Neural crest cell (in vitro differentiated cells): Measurements from ENCODE around the gene HSBP1. TPM values are rescaled to one million over a fixed set of nuclear protein-coding genes. Genes with fewer than 3 reads are reported as not detected.

Source experiments
- DNase-seq: peaks from one replicate; pipeline ENCODE4 v3.0.0; 2021; ENCODE audit warnings: low read depth, mixed read lengths, low spot score
- H3K27ac Mint-ChIP-seq: one replicate; pipeline ENCODE4 v1.8.0; 2021; ENCODE audit warnings: mild to moderate bottlenecking, mixed read lengths; ENCODE audit not compliant: unreplicated experiment
- H3K27me3 Mint-ChIP-seq: 2 replicates; pipeline ENCODE4 v1.8.0; 2021; ENCODE audit warnings: low read depth, mild to moderate bottlenecking, mixed read lengths
- H3K36me3 Mint-ChIP-seq: 2 replicates; pipeline ENCODE4 v1.8.0; 2021; ENCODE audit warnings: low read depth, mild to moderate bottlenecking, mixed read lengths
- H3K4me1 Mint-ChIP-seq: 2 replicates; pipeline ENCODE4 v1.8.0; 2021; ENCODE audit warnings: mixed read lengths
- H3K4me3 Mint-ChIP-seq: one replicate; pipeline ENCODE4 v1.8.0; 2021; ENCODE audit warnings: mild to moderate bottlenecking, mixed read lengths
- H3K9me3 Mint-ChIP-seq: 2 replicates; pipeline ENCODE4 v1.8.0; 2021; ENCODE audit warnings: mixed read lengths
- total RNA-seq: library from RNA; stranded (reverse); gene quantifications from 2 replicates; pipeline ENCODE4 v1.2.1, GENCODE V29; 2021
- TF ChIP-seq, protein P1 (sequence below): fragments of 200-600 bp; sonication (generic); conservative IDR thresholded peaks from 2 replicates; pipeline ENCODE4 v1.5.0; 2021; ENCODE audit warnings: antibody characterized with exemption, mild to moderate bottlenecking

HSBP1 gene
- total RNA-seq, 1 donor from 2014 or later, result 237 TPM

DNA sequence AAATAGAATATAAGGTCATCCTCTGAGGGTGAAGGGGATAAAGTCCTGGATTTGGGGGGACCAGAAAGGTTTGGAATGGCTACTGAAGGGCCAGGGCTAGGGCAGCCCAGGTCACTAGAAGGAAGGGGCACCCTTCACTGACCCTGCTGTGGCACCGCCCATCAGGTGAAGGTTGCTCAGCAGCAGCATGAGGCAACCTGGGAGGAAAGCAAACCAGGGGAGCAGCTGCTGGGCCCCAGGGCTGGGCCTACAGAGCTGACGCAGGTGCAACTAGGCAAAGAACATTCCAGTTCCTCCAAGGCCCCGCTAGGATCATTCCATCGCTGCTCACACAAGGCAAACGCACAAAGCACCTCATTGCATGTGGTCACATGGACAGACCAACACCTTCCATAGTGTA lies 3.4 kb upstream of the HSBP1 start:
- Mint-ChIP-seq H3K4me3 (peak overlapping the region; percentile 38), H3K36me3 (peaks cover 4% of the 10 kb centered on the region), H3K9me3 (peaks cover 4% of the 10 kb centered on the region), H3K27me3 (peaks cover 19% of the 10 kb centered on the region), H3K27ac (no peak overlapping the region), H3K4me1 (peaks cover 23% of the 10 kb centered on the region)
- TF ChIP-seq, protein P1, sequence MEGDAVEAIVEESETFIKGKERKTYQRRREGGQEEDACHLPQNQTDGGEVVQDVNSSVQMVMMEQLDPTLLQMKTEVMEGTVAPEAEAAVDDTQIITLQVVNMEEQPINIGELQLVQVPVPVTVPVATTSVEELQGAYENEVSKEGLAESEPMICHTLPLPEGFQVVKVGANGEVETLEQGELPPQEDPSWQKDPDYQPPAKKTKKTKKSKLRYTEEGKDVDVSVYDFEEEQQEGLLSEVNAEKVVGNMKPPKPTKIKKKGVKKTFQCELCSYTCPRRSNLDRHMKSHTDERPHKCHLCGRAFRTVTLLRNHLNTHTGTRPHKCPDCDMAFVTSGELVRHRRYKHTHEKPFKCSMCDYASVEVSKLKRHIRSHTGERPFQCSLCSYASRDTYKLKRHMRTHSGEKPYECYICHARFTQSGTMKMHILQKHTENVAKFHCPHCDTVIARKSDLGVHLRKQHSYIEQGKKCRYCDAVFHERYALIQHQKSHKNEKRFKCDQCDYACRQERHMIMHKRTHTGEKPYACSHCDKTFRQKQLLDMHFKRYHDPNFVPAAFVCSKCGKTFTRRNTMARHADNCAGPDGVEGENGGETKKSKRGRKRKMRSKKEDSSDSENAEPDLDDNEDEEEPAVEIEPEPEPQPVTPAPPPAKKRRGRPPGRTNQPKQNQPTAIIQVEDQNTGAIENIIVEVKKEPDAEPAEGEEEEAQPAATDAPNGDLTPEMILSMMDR, result no peak
- DNase-seq, result no peak

- TF ChIP-seq, protein P1, result no peak
- Mint-ChIP-seq H3K4me3 (peak overlapping the region; percentile 36), H3K36me3 (peaks cover 7% of the 10 kb centered on the region), H3K27ac (no peak overlapping the region), H3K9me3 (peaks cover 4% of the 10 kb centered on the region), H3K27me3 (peaks cover 13% of the 10 kb centered on the region), H3K4me1 (peaks cover 28% of the 10 kb centered on the region)
- DNase-seq, result no peak
These were observed 1.7 kb upstream of the HSBP1 start for GRCh38 chr16:83806036-83806435.

DNA sequence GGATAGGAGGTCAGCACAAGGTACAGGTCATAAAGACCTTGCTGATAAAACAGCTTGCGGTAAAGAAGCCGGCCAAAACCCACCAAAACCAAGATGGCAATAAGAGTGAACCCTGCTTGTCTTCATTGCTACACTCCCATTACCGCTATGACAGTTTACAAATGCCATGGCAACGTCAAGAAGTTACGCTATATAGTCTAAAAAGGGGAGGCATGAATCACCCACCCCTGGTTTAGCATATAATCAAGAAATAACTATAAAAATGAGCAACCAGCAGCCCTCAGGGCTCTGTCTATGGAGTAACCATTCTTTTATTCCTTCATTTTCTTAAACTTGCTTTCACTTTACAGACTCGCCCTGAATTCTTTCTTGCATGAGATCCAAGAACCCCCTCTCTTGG lies 1.0 kb upstream of the HSBP1 start:
- TF ChIP-seq, protein P1, result no peak
- H3K27ac Mint-ChIP-seq, result no peak overlapping the region
- H3K36me3 Mint-ChIP-seq, result peaks cover 9% of the 10 kb centered on the region
- DNase-seq, result no peak
- peaks cover 31% of the 10 kb centered on the region for H3K4me1 Mint-ChIP-seq
- H3K27me3 Mint-ChIP-seq, result peaks cover 13% of the 10 kb centered on the region
- peak overlapping the region; percentile 99 for H3K4me3 Mint-ChIP-seq
- H3K9me3 Mint-ChIP-seq, result peaks cover 4% of the 10 kb centered on the region

DNA sequence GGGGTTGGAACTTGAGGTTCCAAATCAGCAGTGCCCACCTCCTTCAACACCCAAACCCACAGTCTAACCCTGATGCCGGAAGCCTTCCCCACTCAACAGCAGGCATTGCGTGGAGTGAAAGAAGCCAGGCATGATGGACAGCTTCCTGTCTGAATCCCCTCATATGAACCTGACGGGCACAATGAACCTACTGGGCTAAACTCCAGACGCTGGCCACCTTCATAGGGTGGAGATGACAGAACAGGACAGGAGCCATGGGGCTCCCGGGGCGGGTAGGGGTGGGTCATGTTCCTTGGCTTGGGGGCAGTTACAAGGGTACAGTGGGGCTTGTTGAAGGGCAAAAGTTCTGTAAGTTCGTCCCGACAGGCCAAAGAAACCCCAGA lies 460 bp upstream of the HSBP1 start:
- no peak for DNase-seq
- TF ChIP-seq, protein P1, result no peak
- Mint-ChIP-seq H3K9me3 (peaks cover 4% of the 10 kb centered on the region), H3K36me3 (peaks cover 9% of the 10 kb centered on the region), H3K4me1 (peaks cover 31% of the 10 kb centered on the region), H3K4me3 (peak overlapping the region; percentile 99), H3K27me3 (peaks cover 10% of the 10 kb centered on the region), H3K27ac (no peak overlapping the region)

DNA sequence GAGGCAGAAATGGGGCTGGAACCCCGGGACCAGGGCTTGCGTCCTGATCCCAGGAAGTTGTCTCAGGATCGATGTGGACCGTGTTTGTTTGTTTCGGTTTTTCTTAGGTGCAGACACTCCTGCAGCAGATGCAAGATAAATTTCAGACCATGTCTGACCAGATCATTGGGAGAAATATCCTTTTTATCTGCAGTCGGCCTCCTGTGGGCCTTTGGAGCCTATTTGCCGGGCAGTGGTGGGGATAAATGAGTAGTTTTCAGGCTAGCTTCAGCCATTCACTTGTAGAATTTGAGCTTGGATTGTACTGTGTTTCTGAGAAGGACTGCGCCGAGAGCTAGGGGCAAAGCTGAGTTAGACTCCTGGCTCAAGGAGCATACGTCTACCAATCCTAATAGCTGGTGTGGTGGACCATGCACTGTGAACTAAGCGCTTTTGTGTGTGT lies 816 bp downstream of the HSBP1 start:
- peak overlapping the region; percentile 99 for H3K4me3 Mint-ChIP-seq
- H3K9me3 Mint-ChIP-seq, result peaks cover 4% of the 10 kb centered on the region
- H3K27me3 Mint-ChIP-seq, result peaks cover 4% of the 10 kb centered on the region
- peaks cover 15% of the 10 kb centered on the region for H3K36me3 Mint-ChIP-seq
- peak overlapping the region; percentile 92 for H3K27ac Mint-ChIP-seq
- H3K4me1 Mint-ChIP-seq, result peaks cover 41% of the 10 kb centered on the region
- no peak for DNase-seq
- TF ChIP-seq, protein P1, result no peak

- Mint-ChIP-seq H3K9me3 (peaks cover 4% of the 10 kb centered on the region), H3K36me3 (peaks cover 15% of the 10 kb centered on the region), H3K4me3 (peak overlapping the region; percentile 99), H3K27me3 (peaks cover 1% of the 10 kb centered on the region), H3K4me1 (peaks cover 44% of the 10 kb centered on the region), H3K27ac (no peak overlapping the region)
- TF ChIP-seq, protein P1, result no peak
- no peak for DNase-seq
These were observed 1.3 kb downstream of the HSBP1 start for GRCh38 chr16:83809092-83809491.
